GM12878 (cell line): Measurements from ENCODE around the gene WDFY4. TPM values are rescaled to one million over a fixed set of nuclear protein-coding genes. Genes with fewer than 3 reads are reported as not detected.

ENCODE experiments used
- ATAC-seq: fragments of 200-7000 bp; cut with Tn5 transposase; 3 replicates; pipeline ENCODE4 v1.9.1; 2020; ENCODE audit warnings: mild to moderate bottlenecking, moderate library complexity
- BruUV-seq: library from RNA; stranded (reverse); fragments of 400-500 nt; replicated peaks from 2 replicates; lab custom pipeline; 2021; lab: Mats Ljungman, UMichigan
- CTCF ChIA-PET: fragments of 300-600 bp; sonication (Branson Sonifier 250); formaldehyde crosslinking; extraction: SDS; loops from one replicate; lab custom pipeline; 2021; ENCODE audit warnings: inconsistent platforms; lab: Yijun Ruan, JAX
- POLR2A ChIA-PET: fragments of 350-600 bp; formaldehyde crosslinking; extraction: SDS; loops from one replicate; lab custom pipeline; 2021; ENCODE audit warnings: inconsistent platforms; lab: Charles Lee
- RAD21 ChIA-PET: fragments of 300-600 bp; sonication (Branson Sonifier 250); formaldehyde crosslinking; loops from one replicate; lab custom pipeline; 2023; ENCODE audit warnings: antibody characterized with exemption; ENCODE audit not compliant: unreplicated experiment; lab: Charles Lee
- SMC1A ChIA-PET: fragments of 300-600 bp; sonication (Branson Sonifier 250); formaldehyde crosslinking; loops from one replicate; lab custom pipeline; 2023; ENCODE audit not compliant: unreplicated experiment, uncharacterized antibody; lab: Charles Lee
- DNase-seq: peaks from one replicate; pipeline ENCODE4 v3.0.0-alpha.2; 2011; ENCODE audit warnings: low read depth, low spot score
- FAIRE-seq: peaks from 3 replicates; lab custom pipeline; 2011; peaks lifted over from hg19 to GRCh38; lab: Jason Lieb, UNC
- H2AFZ ChIP-seq: 2 replicates; pipeline ENCODE4 v1.6.0; 2011; ENCODE audit warnings: low read depth, low read length, control low read depth; ENCODE audit not compliant: control insufficient read depth
- H3K27ac ChIP-seq: 2 replicates; pipeline ENCODE4 v1.5.1; 2011; ENCODE audit warnings: control low read depth; ENCODE audit not compliant: control insufficient read depth, insufficient read depth
- H3K27me3 ChIP-seq, 2 experiments: replicated peaks in 1 of 2; 2 replicates each; pipeline versions ENCODE4 v1.6.0 to v1.6.1; 2011; ENCODE audit warnings: low read length in 1 of 2; ENCODE audit not compliant: control insufficient read depth in 2 of 2, insufficient read depth in 2 of 2
- H3K36me3 ChIP-seq, 2 experiments: 2 replicates each; pipeline ENCODE4 v1.5.1; 2011; ENCODE audit warnings: low read length in 1 of 2; ENCODE audit not compliant: control insufficient read depth in 2 of 2, insufficient read depth in 2 of 2
- H3K4me1 ChIP-seq: 2 replicates; pipeline ENCODE4 v1.6.1; 2011; ENCODE audit warnings: mild to moderate bottlenecking, low read length, moderate library complexity, mixed read lengths; ENCODE audit not compliant: control insufficient read depth, insufficient read depth
- H3K4me2 ChIP-seq: 2 replicates; pipeline ENCODE4 v1.6.0; 2011; ENCODE audit warnings: control low read depth; ENCODE audit not compliant: control insufficient read depth, insufficient read depth
- H3K4me3 ChIP-seq: fragments of 200-600 bp; sonication (generic); 2 replicates; pipeline ENCODE4 v1.5.1; 2016
- H3K79me2 ChIP-seq: 2 replicates; pipeline ENCODE4 v1.6.0; 2011; ENCODE audit warnings: low read length; ENCODE audit not compliant: control insufficient read depth, insufficient read depth
- H3K9ac ChIP-seq: 2 replicates; pipeline ENCODE4 v1.8.0; 2011; ENCODE audit warnings: low read length, control low read depth, mixed read lengths; ENCODE audit not compliant: control insufficient read depth, insufficient read depth
- H3K9me3 ChIP-seq: replicated peaks from 3 replicates; pipeline ENCODE4 v1.5.1; 2011; ENCODE audit warnings: mild to moderate bottlenecking, low read length; ENCODE audit not compliant: control insufficient read depth, insufficient read depth
- H4K20me1 ChIP-seq: 2 replicates; pipeline ENCODE4 v1.6.0; 2011; ENCODE audit not compliant: control insufficient read depth, insufficient read depth
- BHLHE40 ChIP-seq, 2 experiments: fragments of 450-650 bp in 1 of 2; IDR thresholded peaks; 2 replicates each; pipeline ENCODE4 v1.6.1; 2011 to 2017; ENCODE audit warnings: low read depth in 2 of 2, borderline replicate concordance in 1 of 2, improper control_type of control experiment in 1 of 2, low read length in 1 of 2, mild to moderate bottlenecking in 1 of 2
- CBFB ChIP-seq: IDR thresholded peaks from 2 replicates; pipeline ENCODE4 v1.6.1; 2016; ENCODE audit warnings: antibody characterized with exemption, low read depth
- E2F4 ChIP-seq: IDR thresholded peaks from 2 replicates; pipeline ENCODE4 v1.6.1; 2012; ENCODE audit warnings: low read depth, low read length, improper control_type of control experiment
- EED ChIP-seq: sonication (generic); IDR thresholded peaks from 2 replicates; pipeline ENCODE4 v1.6.1; 2016; ENCODE audit warnings: antibody characterized with exemption, low read depth
- EP300 ChIP-seq, 2 experiments: fragments of 150-350 bp in 1 of 2; IDR thresholded peaks; 2 replicates each; pipeline ENCODE4 v1.6.1; 2011 to 2012; ENCODE audit warnings: low read depth in 2 of 2, low read length in 2 of 2, borderline replicate concordance in 1 of 2, improper control_type of control experiment in 1 of 2, inconsistent platforms in 1 of 2; ENCODE audit not compliant: control insufficient read depth in 1 of 2
- HDAC6 ChIP-seq: fragments of 200-600 bp; sonication (generic); IDR thresholded peaks from one replicate; pipeline ENCODE4 v1.8.0; 2017; ENCODE audit warnings: antibody characterized with exemption; ENCODE audit not compliant: unreplicated experiment
- IKZF2 ChIP-seq, 2 experiments: fragments of 450-650 bp; IDR thresholded peaks; 2 replicates each; pipeline ENCODE4 v1.6.1; 2017; ENCODE audit warnings: mild to moderate bottlenecking in 2 of 2, moderate library complexity in 2 of 2
- JUND ChIP-seq: IDR thresholded peaks from 2 replicates; pipeline ENCODE4 v1.6.1; 2012; ENCODE audit warnings: low read depth, mild to moderate bottlenecking, low read length, improper control_type of control experiment, moderate library complexity
- KLF5 ChIP-seq: fragments of 450-650 bp; IDR thresholded peaks from 2 replicates; pipeline ENCODE4 v1.6.1; 2014; ENCODE audit warnings: mild to moderate bottlenecking; ENCODE audit not compliant: partially characterized antibody
- MEF2B ChIP-seq: fragments of 450-650 bp; IDR thresholded peaks from 2 replicates; pipeline ENCODE4 v1.6.1; 2018; ENCODE audit warnings: mild to moderate bottlenecking, moderate library complexity; ENCODE audit not compliant: partially characterized antibody, poor library complexity, severe bottlenecking
- NFXL1 ChIP-seq: fragments of 450-650 bp; IDR thresholded peaks from 2 replicates; pipeline ENCODE4 v1.6.1; 2017; ENCODE audit warnings: antibody characterized with exemption, mild to moderate bottlenecking, borderline replicate concordance
- POLR2AphosphoS5 ChIP-seq: IDR thresholded peaks from 2 replicates; pipeline ENCODE4 v1.6.1; 2011; ENCODE audit warnings: mild to moderate bottlenecking, low read length, inconsistent platforms
- RUNX3 ChIP-seq: IDR thresholded peaks from 2 replicates; pipeline ENCODE4 v1.6.1; 2012; ENCODE audit warnings: low read length, inconsistent platforms
- SMAD1 ChIP-seq: fragments of 450-650 bp; IDR thresholded peaks from 2 replicates; pipeline ENCODE4 v1.6.1; 2018; ENCODE audit warnings: mild to moderate bottlenecking, low read depth; ENCODE audit not compliant: partially characterized antibody
- SMC3 ChIP-seq: IDR thresholded peaks from 2 replicates; pipeline ENCODE4 v1.6.1; 2011; ENCODE audit warnings: low read length, improper control_type of control experiment, borderline replicate concordance
- SRF ChIP-seq, 2 experiments: IDR thresholded peaks; 2 replicates each; pipeline ENCODE4 v1.6.1; 2011; ENCODE audit warnings: low read depth in 2 of 2, low read length in 2 of 2, mild to moderate bottlenecking in 1 of 2, moderate library complexity in 1 of 2
- YBX1 ChIP-seq: fragments of 450-650 bp; IDR thresholded peaks from 2 replicates; pipeline ENCODE4 v1.6.1; 2016; ENCODE audit warnings: antibody characterized with exemption
- YY1 ChIP-seq: IDR thresholded peaks from 2 replicates; pipeline ENCODE4 v1.6.1; 2011; ENCODE audit warnings: low read depth, mild to moderate bottlenecking, low read length
- ZBTB33 ChIP-seq: fragments of 450-650 bp; IDR thresholded peaks from 2 replicates; pipeline ENCODE4 v1.6.1; 2017; ENCODE audit warnings: mild to moderate bottlenecking
- ZNF24 ChIP-seq: fragments of 450-650 bp; IDR thresholded peaks from 2 replicates; pipeline ENCODE4 v1.6.1; 2017; ENCODE audit warnings: antibody characterized with exemption, mild to moderate bottlenecking
- WGBS: methylation state at CpG from one replicate; pipeline ENCODE4 v1.1.6; 2016; ENCODE audit warnings: low lambda C conversion rate; ENCODE audit not compliant: insufficient replicate concordance, insufficient coverage; ENCODE audit errors: missing lambda C conversion rate; 5-methylcytosine and 5-hydroxymethylcytosine counted together
- in situ Hi-C: fragments of 300-500 bp; cut with MboI; formaldehyde crosslinking; loops from 9 replicates; pipeline ENCODE4 v1.14.3; 2018; ENCODE audit warnings: mixed read lengths
- intact Hi-C: fragments of 100-400 bp; cut with micrococcal nuclease; formaldehyde crosslinking; loops from one replicate; pipeline ENCODE4 v1.14.2; 2022; ENCODE audit not compliant: unreplicated experiment
- polyA plus RNA-seq, 11 experiments: library from polyadenylated mRNA; depleted of rRNA in 4 of 11; unstranded in 6 of 11; stranded (reverse) in 5 of 11; fragments of >200 nt; fragmentation: Nextera tagmentation in 4 of 11; fragmentation: Illumina TruSeq in 1 of 11; extraction: Ambion mirVana in 4 of 11; extraction: Trizol in 1 of 11; gene quantifications; 1 replicate in 1 of 11; 2 replicates in 10 of 11; pipeline versions ENCODE4 v1.2.1 to v1.2.3, GENCODE V29; 2011 to 2016; ENCODE audit warnings: inconsistent platforms in 2 of 11, missing spikeins in 2 of 11, low read depth in 1 of 11
- total RNA-seq, 4 experiments: library from RNA; depleted of rRNA in 3 of 4; stranded (reverse); fragments of >200 nt in 3 of 4; fragmentation: Illumina TruSeq in 1 of 4; extraction: Trizol in 1 of 4; gene quantifications; 2 replicates each; pipeline versions ENCODE4 v1.2.1 to v1.2.3, GENCODE V29; 2013 to 2021

WDFY4 gene
- total and polyA plus RNA-seq, 10 of the 15 experiments (the other 5 are each of a cell fraction or from before 2014, with no cell fraction given): 13.5 to 132 (median 47.3) TPM

- TF ChIP-seq ZBTB33 (no peak), IKZF2 (IDR thresholded peaks at IDR 0.05) (no peak), ZNF24 (no peak), E2F4 (no peak), BHLHE40 (IDR thresholded peaks at IDR 0.05; ENCODE audit: borderline replicate concordance in 1 of 2, low read depth in 2 of 2, low read length in 1 of 2) (no peak), YY1 (no peak)
Observed at GRCh38 chr10:48658975-48659269, 25.8 kb upstream of the WDFY4 start (continued).

GRCh38 chr10:48659790-48660189 is 24.9 kb upstream of the WDFY4 start:
- SMC1A ChIA-PET: interaction anchor here (0.8 to 15.1 kb wide), 17 partner anchors 8 to 278 kb away, joined by 3 to 298 read pairs (median 4); partner anchors contain the start of gene ARHGAP22
- no peaks in the 10 kb centered on the region for H3K36me3 ChIP-seq
- H3K4me2 ChIP-seq: no peak overlapping the region
- peak; percentile 49 for FAIRE-seq
- WGBS: 0% methylated on average over 2 of the region's 2 CpGs
- in situ Hi-C loops (loop anchor here (5.0 to 10.0 kb wide), 6 partner anchors 38 to 875 kb away; partner anchors contain the start of gene ERCC6), intact Hi-C loops (loop anchor here (2.0 to 5.0 kb wide), 5 partner anchors 99 to 853 kb away; no protein-coding TSS in a partner anchor)
- CTCF ChIA-PET: interaction anchor here (0.7 to 10.3 kb wide), 15 partner anchors 22 to 859 kb away, joined by 3 to 436 read pairs (median 16); no protein-coding TSS in a partner anchor
- no peaks in the 10 kb centered on the region for H4K20me1 ChIP-seq
- RAD21 ChIA-PET: interaction anchor here (0.8 to 15.3 kb wide), 15 partner anchors 13 to 860 kb away, joined by 3 to 383 read pairs (median 5); partner anchors contain the start of genes ARHGAP22 and WDFY4
- BruUV-seq: no TSS peak
- no peak for ATAC-seq
- no peak overlapping the region for H3K9ac ChIP-seq
- no peaks in the 10 kb centered on the region; the same call in 2 of the 3 replicates for H3K9me3 ChIP-seq
- H3K79me2 ChIP-seq: no peaks in the 10 kb centered on the region; the same call in 1 of the 2 replicates
- no peak overlapping the region for H3K27ac ChIP-seq
- POLR2A ChIA-PET: no interaction called here
- no peak overlapping the region for H3K4me3 ChIP-seq
- H3K4me1 ChIP-seq: peaks cover 4% of the 10 kb centered on the region; the same call in 1 of the 2 replicates
- no peak for DNase-seq
- no peak overlapping the region for H2AFZ ChIP-seq
- no peaks in the 10 kb centered on the region for H3K27me3 ChIP-seq
- TF ChIP-seq EP300 (IDR thresholded peaks at IDR 0.05; ENCODE audit: borderline replicate concordance in 1 of 2, control insufficient read depth in 1 of 2, low read depth in 2 of 2, low read length in 2 of 2) (no peak), EED (no peak), SMC3 (peak; percentile 78; the same call in 1 of the 2 replicates), MEF2B (peak; percentile 25), RUNX3 (no peak), CBFB (no peak), HDAC6 (no peak), KLF5 (no peak), SMAD1 (no peak), NFXL1 (no peak), POLR2AphosphoS5 (no peak), SRF (IDR thresholded peaks at IDR 0.05; ENCODE audit: low read depth in 2 of 2, low read length in 2 of 2) (no peak), JUND (no peak), YBX1 (no peak)
